HepG2 (cell line): ENCODE results near the gene SSU72. TPM values are rescaled to one million over a fixed set of nuclear protein-coding genes. Genes with fewer than 3 reads are reported as not detected.

Experiments used
- HDAC2 ChIP-seq: sonication (generic); formaldehyde crosslinking; IDR thresholded peaks from 2 replicates; pipeline ENCODE4 v1.4.0; 2020; ENCODE audit warnings: missing genetic modification reagents
- RBAK ChIP-seq: sonication (generic); formaldehyde crosslinking; IDR thresholded peaks from 2 replicates; pipeline ENCODE4 v1.5.1; 2020; ENCODE audit warnings: mild to moderate bottlenecking, missing genetic modification reagents
- SMARCE1 ChIP-seq: fragments of 450-650 bp; IDR thresholded peaks from 2 replicates; pipeline ENCODE4 v1.6.1; 2017; ENCODE audit warnings: borderline replicate concordance
- ZNF407 ChIP-seq: sonication (generic); formaldehyde crosslinking; IDR thresholded peaks from one replicate; pipeline ENCODE4 v1.5.1; 2020; ENCODE audit warnings: mild to moderate bottlenecking, missing genetic modification reagents; ENCODE audit errors: not compliant biosample characterization
- polyA plus RNA-seq, 8 experiments: library from polyadenylated mRNA; depleted of rRNA in 3 of 8; stranded (reverse) in 7 of 8; unstranded in 1 of 8; fragments of >200 nt; fragmentation: Illumina TruSeq in 4 of 8; extraction: Trizol in 4 of 8; gene quantifications; 2 replicates each; pipeline versions ENCODE4 v1.2.1 to v1.2.3, GENCODE V29; 2011 to 2016; ENCODE audit warnings: low read depth in 4 of 8, missing spikeins in 1 of 8, mixed read lengths in 1 of 8; ENCODE audit not compliant: insufficient read depth in 1 of 8
- total RNA-seq, 5 experiments: library from RNA; depleted of rRNA; stranded (reverse); fragments of >200 nt; fragmentation: Illumina TruSeq; extraction: Trizol; gene quantifications; 2 replicates each; pipeline ENCODE4 v1.2.3, GENCODE V29; 2016; ENCODE audit warnings: low read depth in 1 of 5
- TF ChIP-seq, protein P1 (sequence below): sonication (generic); formaldehyde crosslinking; IDR thresholded peaks from 2 replicates; pipeline ENCODE4 v1.8.1; 2023; ENCODE audit warnings: missing genetic modification reagents, inconsistent platforms, borderline replicate concordance

The SSU72 gene
- total and polyA plus RNA-seq, 2 of the 13 experiments (the other 11 are each of a cell fraction or from before 2014, with no cell fraction given) = 42.8 to 67.1 TPM

DNA sequence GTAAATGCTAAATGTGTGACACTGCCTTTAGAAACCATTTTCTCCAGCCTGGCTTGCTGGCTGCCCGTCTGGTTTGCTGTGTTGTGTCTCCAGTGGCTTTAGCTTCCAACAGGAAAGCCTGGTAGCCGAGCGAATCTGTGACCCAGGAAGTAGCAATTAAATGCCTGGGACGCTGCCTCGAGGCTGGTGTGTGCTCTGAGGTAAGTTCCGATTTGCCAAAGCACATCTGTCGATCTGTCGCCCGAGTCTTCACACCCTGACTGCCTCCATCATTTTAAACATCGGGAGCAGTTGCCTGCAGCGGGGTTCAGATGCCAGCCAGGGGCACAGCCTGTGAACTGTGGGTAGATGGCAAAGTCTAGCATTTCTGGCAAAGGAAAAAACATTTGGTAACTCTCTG lies 42.9 kb upstream of the SSU72 start (continued):
- TF ChIP-seq ZNF407 (CRISPR knock-in tag) (no peak), HDAC2 (CRISPR knock-in tag) (no peak), RBAK (CRISPR knock-in tag) (no peak), SMARCE1 (no peak)
- TF ChIP-seq, protein P1, sequence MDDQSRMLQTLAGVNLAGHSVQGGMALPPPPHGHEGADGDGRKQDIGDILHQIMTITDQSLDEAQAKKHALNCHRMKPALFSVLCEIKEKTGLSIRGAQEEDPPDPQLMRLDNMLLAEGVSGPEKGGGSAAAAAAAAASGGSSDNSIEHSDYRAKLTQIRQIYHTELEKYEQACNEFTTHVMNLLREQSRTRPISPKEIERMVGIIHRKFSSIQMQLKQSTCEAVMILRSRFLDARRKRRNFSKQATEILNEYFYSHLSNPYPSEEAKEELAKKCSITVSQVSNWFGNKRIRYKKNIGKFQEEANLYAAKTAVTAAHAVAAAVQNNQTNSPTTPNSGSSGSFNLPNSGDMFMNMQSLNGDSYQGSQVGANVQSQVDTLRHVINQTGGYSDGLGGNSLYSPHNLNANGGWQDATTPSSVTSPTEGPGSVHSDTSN (CRISPR knock-in tag) = no peak
- TF ChIP-seq, all 625 proteins: peak for 0
